ENCODE results near the gene NDEL1.

The NDEL1 gene

DNA sequence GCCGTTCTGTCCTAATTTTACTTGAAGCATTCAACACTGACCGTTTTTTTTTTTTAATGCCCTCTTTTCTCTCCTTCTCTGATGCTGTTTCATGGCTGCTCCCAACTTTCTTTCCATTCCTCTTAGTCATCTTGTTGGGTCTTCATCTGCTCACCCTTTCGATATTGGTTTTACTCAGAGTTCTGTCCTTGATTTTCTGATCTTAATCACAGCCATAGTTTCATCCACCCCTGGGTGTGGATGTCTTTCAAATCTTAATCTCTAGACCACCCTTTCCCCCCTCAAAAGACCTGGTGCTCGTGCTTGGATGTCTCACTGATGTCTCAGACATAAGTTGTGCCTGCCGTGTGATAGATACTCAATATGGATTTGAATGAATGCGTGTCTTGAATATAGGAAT lies 22.4 kb downstream of the NDEL1 start:
- DNase-seq (ENCODE audit: low read depth) = no peak

DNA sequence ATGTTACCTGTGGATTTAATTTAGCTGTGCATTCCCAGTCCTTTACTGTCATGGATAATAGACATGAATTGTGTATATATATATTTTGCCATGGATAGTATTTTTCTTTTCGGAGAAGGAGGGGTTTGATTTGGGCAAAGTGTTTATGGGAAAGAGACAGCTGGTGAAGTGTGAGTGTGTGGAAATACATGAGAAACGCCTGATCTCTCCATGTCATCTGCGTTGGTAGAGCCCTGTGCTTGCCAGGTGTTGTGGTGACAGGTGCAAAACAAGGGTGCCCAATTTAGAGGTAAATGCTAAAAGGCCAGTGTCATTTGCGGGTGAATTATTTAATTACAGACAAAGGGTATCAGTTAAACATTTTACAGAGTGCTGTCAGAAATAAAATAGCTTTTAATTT lies 23.4 kb downstream of the NDEL1 start:
- DNase-seq (ENCODE audit: low read depth) = no peak

DNA sequence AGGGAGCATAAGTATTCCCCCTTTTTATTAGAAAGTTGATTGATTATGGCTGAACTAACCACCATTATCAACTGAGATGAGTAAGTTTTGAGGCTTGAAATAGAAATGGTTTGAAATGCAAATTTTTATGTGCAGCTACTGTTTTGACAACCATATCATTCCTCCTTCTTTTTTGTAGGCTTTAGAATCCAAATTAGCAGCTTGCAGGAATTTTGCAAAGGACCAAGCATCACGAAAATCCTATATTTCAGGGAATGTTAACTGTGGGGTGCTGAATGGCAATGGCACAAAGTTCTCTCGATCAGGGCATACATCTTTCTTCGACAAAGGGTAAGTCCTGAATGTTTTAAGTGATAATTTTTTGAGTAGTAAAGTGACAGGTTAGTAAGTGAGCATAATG lies 24.1 kb downstream of the NDEL1 start:
- no peak for DNase-seq (ENCODE audit: low read depth)

GRCh38 chr17:8462564-8462963 lies 26.9 kb downstream of the NDEL1 start:
- no peak for DNase-seq (ENCODE audit: low read depth)

DNA sequence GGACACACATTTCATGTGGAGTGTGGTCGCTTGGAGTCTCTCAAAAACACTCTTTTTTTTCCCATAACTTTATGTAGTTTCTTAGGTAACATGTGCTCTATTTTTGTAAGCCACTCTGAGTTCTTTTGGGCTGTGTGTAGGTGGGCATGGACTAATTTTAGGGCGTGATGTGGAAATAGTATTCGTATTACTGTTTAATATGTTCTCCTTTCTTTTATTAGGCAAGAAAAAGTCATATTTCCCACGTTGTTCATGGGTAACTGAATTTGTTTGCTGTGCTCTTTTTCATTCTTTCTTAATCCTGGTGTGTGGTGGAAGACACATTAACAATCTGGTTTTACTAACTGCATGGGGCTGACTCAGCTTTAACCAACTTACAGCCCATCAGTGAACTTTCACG lies 27.4 kb downstream of the NDEL1 start:
- DNase-seq (ENCODE audit: low read depth) = no peak

- DNase-seq (ENCODE audit: low read depth) = no peak
These were observed 29.3 kb downstream of the NDEL1 start for GRCh38 chr17:8464941-8465340.

GRCh38 chr17:8465356-8465755 lies 29.7 kb downstream of the NDEL1 start:
- DNase-seq (ENCODE audit: low read depth) = no peak

- DNase-seq (ENCODE audit: low read depth) = no peak
These were observed 30.1 kb downstream of the NDEL1 start for GRCh38 chr17:8465759-8466158.

GRCh38 chr17:8466456-8466855 lies 30.8 kb downstream of the NDEL1 start:
- DNase-seq (ENCODE audit: low read depth) = no peak

GRCh38 chr17:8466873-8467272 lies 31.2 kb downstream of the NDEL1 start:
- no peak for DNase-seq (ENCODE audit: low read depth)

DNA sequence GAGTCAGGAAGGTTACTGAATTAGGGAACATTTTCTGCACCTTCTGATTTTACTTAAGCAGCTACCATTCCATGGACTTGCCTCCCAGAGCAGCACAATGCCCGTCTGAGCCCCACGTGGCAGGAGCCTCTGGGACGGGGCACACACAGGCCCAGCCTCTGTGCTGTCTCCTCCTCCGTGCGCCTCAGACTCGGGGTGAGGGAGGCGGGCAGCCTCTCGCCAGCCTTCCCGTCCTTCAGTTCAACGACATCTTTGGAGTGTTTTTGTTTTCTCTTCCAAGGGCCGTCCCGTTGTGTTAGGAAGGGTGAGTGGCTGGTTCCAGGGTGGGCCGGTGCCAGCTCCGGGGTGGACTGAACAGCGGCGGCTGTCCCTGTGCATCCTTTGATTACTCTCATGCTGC lies 31.8 kb downstream of the NDEL1 start:
- no peak for DNase-seq (ENCODE audit: low read depth)

GRCh38 chr17:8468127-8468526 lies 32.4 kb downstream of the NDEL1 start:
- DNase-seq (ENCODE audit: low read depth) = no peak

- no peak for DNase-seq (ENCODE audit: low read depth)
These were observed 33.3 kb downstream of the NDEL1 start for GRCh38 chr17:8468980-8469379.

- no peak for DNase-seq (ENCODE audit: low read depth)
These were observed 34.3 kb downstream of the NDEL1 start for GRCh38 chr17:8469964-8470363.

- no peak for DNase-seq (ENCODE audit: low read depth)
These were observed 34.9 kb downstream of the NDEL1 start for GRCh38 chr17:8470447-8471047.

DNA sequence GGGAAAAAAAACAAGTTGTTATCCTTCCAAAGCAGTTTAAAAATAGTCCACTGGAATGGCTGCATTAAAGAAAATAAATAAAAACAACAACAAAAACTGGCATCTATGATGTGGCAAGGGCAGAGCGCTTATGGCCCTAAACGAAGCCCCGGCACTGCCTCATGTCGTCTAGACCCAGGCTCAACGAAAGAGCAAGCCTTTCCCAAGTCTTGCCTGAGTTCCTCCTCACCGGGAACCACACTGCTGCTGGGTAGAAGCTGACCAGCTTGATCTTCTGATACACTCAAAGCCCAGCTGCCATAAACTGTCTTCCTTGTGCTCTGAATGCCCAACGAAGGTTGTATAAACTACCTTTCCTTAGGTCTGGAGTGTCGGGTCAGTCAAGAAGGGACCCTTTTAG lies 37.0 kb downstream of the NDEL1 start:
- DNase-seq (ENCODE audit: low read depth) = no peak

GRCh38 chr17:8473451-8474192 lies 37.9 kb downstream of the NDEL1 start:
- DNase-seq (ENCODE audit: low read depth) = no peak

- DNase-seq (ENCODE audit: low read depth) = no peak
These were observed 39.1 kb downstream of the NDEL1 start for GRCh38 chr17:8474826-8475225.

DNA sequence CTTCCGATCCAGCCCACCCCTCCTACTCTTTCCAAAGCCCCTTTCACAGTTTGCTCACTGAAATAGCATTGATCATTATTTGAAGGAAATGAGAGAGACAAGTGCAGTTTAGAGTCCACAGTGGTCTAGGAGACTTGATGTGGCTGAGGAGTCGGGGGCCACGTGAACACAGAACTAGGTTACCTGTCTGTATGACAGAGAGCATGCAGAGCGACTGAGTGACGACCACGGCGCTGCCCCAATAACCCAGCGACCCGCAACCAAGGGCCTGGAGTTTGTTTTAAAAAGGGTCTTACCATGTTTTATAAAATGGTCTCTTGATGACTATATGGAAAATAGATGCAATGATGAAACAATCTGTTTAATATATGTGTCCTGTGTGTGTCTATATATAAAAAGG lies 39.5 kb downstream of the NDEL1 start:
- no peak for DNase-seq (ENCODE audit: low read depth)

DNA sequence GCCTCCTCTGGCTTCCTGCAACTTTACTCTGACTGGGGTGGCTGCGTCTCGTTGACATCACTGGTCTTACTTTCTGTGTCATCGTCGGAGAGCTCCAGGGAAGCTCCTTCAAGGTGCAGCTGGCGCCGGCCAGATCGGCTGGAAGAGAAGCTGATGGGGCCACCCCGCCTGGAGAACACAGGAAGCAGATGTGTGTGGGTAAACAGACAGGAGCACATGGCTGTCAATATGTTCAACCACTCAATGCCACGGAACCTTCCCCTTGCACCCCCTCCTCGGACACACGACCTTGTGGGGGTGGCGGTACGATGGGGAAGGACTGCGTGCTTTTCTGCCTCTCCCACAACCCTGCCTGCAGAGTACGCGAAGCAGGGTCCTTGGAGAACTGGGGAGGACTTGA lies 40.1 kb downstream of the NDEL1 start:
- no peak for DNase-seq (ENCODE audit: low read depth)

- DNase-seq (ENCODE audit: low read depth) = no peak
These were observed 41.1 kb downstream of the NDEL1 start for GRCh38 chr17:8476741-8477140.

GRCh38 chr17:8477171-8477570 lies 41.5 kb downstream of the NDEL1 start:
- no peak for DNase-seq (ENCODE audit: low read depth)

DNA sequence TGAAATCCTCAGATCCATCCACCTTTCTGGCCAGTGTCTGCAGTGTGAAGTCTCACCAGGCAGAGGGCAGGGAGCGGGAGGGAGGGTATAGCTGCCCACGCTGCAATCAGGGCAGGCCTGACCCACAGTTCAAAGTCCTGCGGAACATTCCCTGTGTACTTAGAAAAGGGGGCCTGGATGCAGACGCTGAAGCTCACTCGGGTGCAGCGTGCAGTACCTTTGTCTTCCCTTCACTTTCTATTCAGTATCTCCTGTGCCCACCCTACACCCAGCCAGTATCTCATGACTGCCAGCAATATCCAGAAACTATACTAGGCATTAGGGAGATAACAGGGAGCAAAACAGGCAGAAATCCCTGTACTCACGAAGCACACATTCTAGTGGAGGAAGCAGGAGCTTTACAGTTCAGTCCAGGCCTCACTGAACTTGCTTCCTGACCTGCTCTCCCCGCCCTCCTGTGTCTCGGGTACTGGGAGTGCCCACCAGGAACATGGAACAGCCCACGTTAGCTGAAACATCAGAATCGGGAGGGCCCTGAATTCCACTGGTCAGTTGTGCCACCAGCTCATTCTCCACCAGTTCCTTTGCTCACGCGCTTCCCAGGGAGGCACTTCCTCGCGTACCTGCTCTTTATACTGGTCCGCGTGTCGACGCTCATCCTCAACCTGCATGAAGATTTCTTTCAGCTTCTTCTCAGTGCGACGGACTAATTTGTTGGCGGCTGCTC lies 42.2 kb downstream of the NDEL1 start:
- DNase-seq (ENCODE audit: low read depth) = no peak

Measured in activated T-helper 1 cell treated with Interleukin-2 at 50 U/mL for 16 hours (primary cell).